A673 (cell line): ENCODE results near the gene SLC9A8. TPM values are rescaled to one million over a fixed set of nuclear protein-coding genes. Genes with fewer than 3 reads are reported as not detected.

Experiments used
- BruUV-seq: library from RNA; stranded (reverse); fragments of 400-500 nt; replicated peaks from 2 replicates; lab custom pipeline; 2021; lab: Mats Ljungman, UMichigan
- CTCF ChIA-PET: fragments of 300-600 bp; sonication (Branson Sonifier 250); formaldehyde crosslinking; loops from one replicate; lab custom pipeline; 2022; ENCODE audit warnings: antibody characterized with exemption; lab: Charles Lee
- POLR2A ChIA-PET: fragments of 300-600 bp; sonication (Branson Sonifier 250); formaldehyde crosslinking; loops from one replicate; lab custom pipeline; 2022; ENCODE audit warnings: antibody characterized with exemption; ENCODE audit not compliant: low non-redundant PET; lab: Charles Lee
- DNase-seq: peaks from one replicate; pipeline ENCODE4 v3.0.0-alpha.2; 2015; ENCODE audit warnings: low spot score
- H3K27ac ChIP-seq: fragments of 200-600 bp; sonication (generic); 2 replicates; pipeline ENCODE4 v1.5.1; 2016; ENCODE audit warnings: mixed run types, low read depth, mild to moderate bottlenecking, mixed read lengths, antibody characterized with exemption, low read length; ENCODE audit not compliant: poor library complexity, severe bottlenecking
- H3K27me3 ChIP-seq: fragments of 200-600 bp; sonication (generic); replicated peaks from 2 replicates; pipeline ENCODE4 v1.6.1; 2017; ENCODE audit warnings: mixed run types, low read depth, mild to moderate bottlenecking, mixed read lengths, antibody characterized with exemption, low read length; ENCODE audit not compliant: insufficient read depth, poor library complexity
- H3K36me3 ChIP-seq: fragments of 200-600 bp; sonication (generic); 2 replicates; pipeline ENCODE4 v1.6.1; 2016; ENCODE audit warnings: mixed run types, mild to moderate bottlenecking, mixed read lengths, antibody characterized with exemption, low read length; ENCODE audit not compliant: insufficient read depth, poor library complexity, severe bottlenecking
- H3K4me1 ChIP-seq: fragments of 200-600 bp; sonication (generic); 2 replicates; pipeline ENCODE4 v1.6.1; 2017; ENCODE audit warnings: mixed run types, mild to moderate bottlenecking, mixed read lengths, antibody characterized with exemption, low read length; ENCODE audit not compliant: insufficient read depth, poor library complexity, severe bottlenecking
- H3K4me3 ChIP-seq: fragments of 200-600 bp; sonication (generic); 2 replicates; pipeline ENCODE4 v1.5.1; 2016; ENCODE audit warnings: low read depth, mixed run types, mild to moderate bottlenecking, mixed read lengths, low read length; ENCODE audit not compliant: poor library complexity, severe bottlenecking
- H3K9me3 ChIP-seq: fragments of 200-600 bp; sonication (generic); 2 replicates; pipeline ENCODE4 v1.6.1; 2016; ENCODE audit warnings: mixed run types, low read depth, mild to moderate bottlenecking, mixed read lengths, antibody characterized with exemption, low read length; ENCODE audit not compliant: poor library complexity, severe bottlenecking
- EZH2 ChIP-seq: fragments of 200-600 bp; sonication (generic); IDR thresholded peaks from 2 replicates; pipeline ENCODE4 v1.6.1; 2017; ENCODE audit warnings: borderline replicate concordance, low read depth, mild to moderate bottlenecking, mixed read lengths, antibody characterized with exemption, low read length; ENCODE audit not compliant: poor library complexity, severe bottlenecking
- intact Hi-C: fragments of 100-400 bp; cut with micrococcal nuclease; formaldehyde crosslinking; loops from one replicate; pipeline ENCODE4 v1.10.0; 2022; ENCODE audit not compliant: unreplicated experiment
- total RNA-seq: library from RNA; stranded (reverse); gene quantifications from 2 replicates; pipeline ENCODE4 v1.2.3, GENCODE V29; 2021
- TF ChIP-seq, protein P1 (sequence below): fragments of 300-800, 200-600 bp; sonication (generic); conservative IDR thresholded peaks from 2 replicates; pipeline ENCODE4 v1.5.1; 2017; ENCODE audit warnings: low read depth, mild to moderate bottlenecking, antibody characterized with exemption, low read length, moderate library complexity, mixed read lengths

Gene SLC9A8
- total RNA-seq, 1 experiment from 2014 or later: 9.8 TPM

- ChIA-PET CTCF (no interaction called here), POLR2A (no interaction called here)
- Histone ChIP-seq H3K4me1 (no peaks in the 10 kb centered on the region), H3K27ac (no peak overlapping the region), H3K9me3 (no peaks in the 10 kb centered on the region), H3K27me3 (no peaks in the 10 kb centered on the region), H3K4me3 (no peak overlapping the region), H3K36me3 (peaks cover 5% of the 10 kb centered on the region)
- BruUV-seq: no TSS peak
- intact Hi-C loops: no loop called here
- DNase-seq: no peak
- TF ChIP-seq, protein P1, sequence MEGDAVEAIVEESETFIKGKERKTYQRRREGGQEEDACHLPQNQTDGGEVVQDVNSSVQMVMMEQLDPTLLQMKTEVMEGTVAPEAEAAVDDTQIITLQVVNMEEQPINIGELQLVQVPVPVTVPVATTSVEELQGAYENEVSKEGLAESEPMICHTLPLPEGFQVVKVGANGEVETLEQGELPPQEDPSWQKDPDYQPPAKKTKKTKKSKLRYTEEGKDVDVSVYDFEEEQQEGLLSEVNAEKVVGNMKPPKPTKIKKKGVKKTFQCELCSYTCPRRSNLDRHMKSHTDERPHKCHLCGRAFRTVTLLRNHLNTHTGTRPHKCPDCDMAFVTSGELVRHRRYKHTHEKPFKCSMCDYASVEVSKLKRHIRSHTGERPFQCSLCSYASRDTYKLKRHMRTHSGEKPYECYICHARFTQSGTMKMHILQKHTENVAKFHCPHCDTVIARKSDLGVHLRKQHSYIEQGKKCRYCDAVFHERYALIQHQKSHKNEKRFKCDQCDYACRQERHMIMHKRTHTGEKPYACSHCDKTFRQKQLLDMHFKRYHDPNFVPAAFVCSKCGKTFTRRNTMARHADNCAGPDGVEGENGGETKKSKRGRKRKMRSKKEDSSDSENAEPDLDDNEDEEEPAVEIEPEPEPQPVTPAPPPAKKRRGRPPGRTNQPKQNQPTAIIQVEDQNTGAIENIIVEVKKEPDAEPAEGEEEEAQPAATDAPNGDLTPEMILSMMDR: no peak
- no peak for TF ChIP-seq EZH2
Measured at GRCh38 chr20:49868964-49869363, 56.3 kb downstream of the SLC9A8 start.

DNA sequence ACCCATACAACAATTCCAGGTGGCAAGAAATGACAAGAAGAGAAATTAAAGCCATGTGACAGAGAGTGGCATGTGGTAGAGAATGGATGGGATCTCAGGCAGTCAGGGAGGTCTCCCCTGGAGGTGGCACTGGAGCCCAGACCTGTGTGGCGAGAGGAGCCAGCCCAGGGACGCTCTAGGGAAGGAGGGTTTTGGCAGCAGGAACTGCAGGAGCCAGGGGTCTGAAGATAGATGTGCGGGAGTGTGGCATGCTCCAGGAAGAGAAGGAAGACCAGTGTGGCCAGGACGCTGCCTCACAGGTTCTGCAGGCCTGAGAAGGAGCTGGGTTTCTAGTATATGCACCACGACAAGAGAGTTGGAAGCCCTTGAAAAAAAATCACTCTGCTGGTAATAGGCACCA lies 57.6 kb downstream of the SLC9A8 start:
- DNase-seq: no peak
- intact Hi-C loops: no loop called here
- H3K27ac ChIP-seq: no peak overlapping the region
- BruUV-seq: no TSS peak
- CTCF ChIA-PET: no interaction called here
- H3K27me3 ChIP-seq: no peaks in the 10 kb centered on the region
- H3K36me3 ChIP-seq: no peaks in the 10 kb centered on the region
- POLR2A ChIA-PET: no interaction called here
- no peak overlapping the region for H3K4me3 ChIP-seq
- no peaks in the 10 kb centered on the region for H3K9me3 ChIP-seq
- TF ChIP-seq, protein P1: no peak
- no peak for TF ChIP-seq EZH2
- no peaks in the 10 kb centered on the region for H3K4me1 ChIP-seq

DNA sequence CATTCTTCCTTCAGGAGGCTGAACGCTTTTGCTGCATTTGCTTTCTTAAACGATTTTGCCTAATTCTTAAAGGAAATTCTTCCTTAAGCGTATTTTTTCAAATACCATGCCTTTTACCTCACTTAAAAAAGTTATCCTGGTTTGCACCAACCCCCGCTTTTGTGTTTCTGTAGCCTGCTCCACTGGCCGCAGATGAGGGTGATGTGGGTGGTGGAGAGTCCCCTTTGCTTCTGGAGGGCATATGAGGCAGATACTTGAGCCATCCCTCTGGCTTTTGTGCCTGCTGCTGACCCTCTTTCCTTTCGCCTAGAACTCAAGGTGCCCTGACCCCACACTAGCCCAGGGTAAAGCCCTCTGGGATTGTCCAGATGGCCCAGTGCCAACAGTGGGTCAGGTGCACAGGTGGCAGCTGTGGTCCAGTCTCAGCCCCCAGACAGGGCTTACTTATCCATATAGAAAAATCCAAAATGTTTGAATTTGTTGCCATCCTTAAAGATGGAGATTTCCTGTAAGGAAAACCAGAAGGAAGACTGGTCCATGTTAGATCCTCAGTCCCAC lies 58.8 kb downstream of the SLC9A8 start:
- intact Hi-C loops: no loop called here
- no peak overlapping the region for H3K4me3 ChIP-seq
- DNase-seq: no peak
- no peaks in the 10 kb centered on the region for H3K36me3 ChIP-seq
- no peak overlapping the region for H3K27ac ChIP-seq
- ChIA-PET POLR2A (no interaction called here), CTCF (no interaction called here)
- no peaks in the 10 kb centered on the region for H3K9me3 ChIP-seq
- H3K4me1 ChIP-seq: no peaks in the 10 kb centered on the region
- no peaks in the 10 kb centered on the region for H3K27me3 ChIP-seq
- BruUV-seq: no TSS peak
- TF ChIP-seq, protein P1: no peak
- TF ChIP-seq EZH2: no peak
